Measurements from ENCODE around the gene ITPR2. TPM values are rescaled to one million over a fixed set of nuclear protein-coding genes. Genes with fewer than 3 reads are reported as not detected.

Gene ITPR2
- polyA plus RNA-seq, 10 donors = 3.3 to 5.7 (median 4.1) TPM

DNA sequence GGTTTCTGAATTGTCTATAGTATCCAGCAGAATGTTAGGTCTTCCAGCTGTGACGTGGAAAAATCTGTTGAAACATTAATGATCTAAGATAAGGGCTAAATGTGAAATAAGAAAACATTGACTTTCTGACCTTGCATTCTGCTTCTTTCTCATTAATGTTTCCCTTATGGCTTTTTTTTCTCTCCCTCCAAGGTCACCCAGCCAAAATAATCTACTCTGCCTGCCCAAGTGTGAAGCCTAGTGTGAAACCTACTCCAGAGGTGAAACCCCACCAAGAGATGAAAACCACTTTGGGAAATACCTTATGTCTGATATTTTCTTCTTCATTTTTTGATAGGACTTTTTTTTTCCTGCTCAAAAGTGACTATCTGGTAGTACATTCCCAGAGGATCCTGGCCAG is 529.6 kb downstream of the ITPR2 start:
- DNase-seq = no peak

DNA sequence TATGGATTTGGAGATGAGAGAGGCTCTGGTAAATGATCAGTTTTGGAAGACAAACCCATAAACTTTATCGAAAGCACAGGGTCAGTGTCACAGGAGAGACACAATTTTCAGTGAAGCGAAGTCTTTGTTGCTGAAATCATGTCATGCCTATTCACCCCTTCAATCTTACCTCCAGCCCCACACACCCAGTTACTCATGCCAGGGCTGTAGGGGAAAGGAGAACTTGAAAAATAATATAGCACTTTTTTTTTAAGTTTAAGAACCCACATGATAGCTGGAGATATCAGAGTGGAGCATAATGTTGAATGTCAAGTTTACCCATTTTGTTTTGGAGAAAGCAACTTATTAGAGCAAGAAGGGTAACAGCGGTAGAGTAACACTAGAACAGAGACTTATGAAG is 530.2 kb downstream of the ITPR2 start:
- DNase-seq = no peak

DNA sequence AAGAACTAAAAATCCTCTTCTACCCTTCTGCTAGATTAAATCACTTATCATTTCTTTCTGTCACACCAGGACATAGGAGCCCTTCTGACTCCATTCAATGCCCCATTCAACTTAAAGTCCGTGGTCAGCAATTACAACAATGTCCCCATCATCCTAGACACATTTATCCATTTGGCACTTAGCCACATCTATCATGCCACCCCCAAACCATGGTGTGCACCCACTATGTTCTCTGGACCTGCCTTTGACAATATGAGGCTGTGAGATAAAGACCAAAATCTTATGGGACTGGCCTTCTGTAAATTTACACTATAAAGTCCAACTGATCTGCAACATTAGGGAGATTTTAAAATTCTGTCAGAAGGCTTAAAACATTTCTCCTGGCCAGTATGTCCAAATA is 533.2 kb downstream of the ITPR2 start:
- DNase-seq = no peak

DNA sequence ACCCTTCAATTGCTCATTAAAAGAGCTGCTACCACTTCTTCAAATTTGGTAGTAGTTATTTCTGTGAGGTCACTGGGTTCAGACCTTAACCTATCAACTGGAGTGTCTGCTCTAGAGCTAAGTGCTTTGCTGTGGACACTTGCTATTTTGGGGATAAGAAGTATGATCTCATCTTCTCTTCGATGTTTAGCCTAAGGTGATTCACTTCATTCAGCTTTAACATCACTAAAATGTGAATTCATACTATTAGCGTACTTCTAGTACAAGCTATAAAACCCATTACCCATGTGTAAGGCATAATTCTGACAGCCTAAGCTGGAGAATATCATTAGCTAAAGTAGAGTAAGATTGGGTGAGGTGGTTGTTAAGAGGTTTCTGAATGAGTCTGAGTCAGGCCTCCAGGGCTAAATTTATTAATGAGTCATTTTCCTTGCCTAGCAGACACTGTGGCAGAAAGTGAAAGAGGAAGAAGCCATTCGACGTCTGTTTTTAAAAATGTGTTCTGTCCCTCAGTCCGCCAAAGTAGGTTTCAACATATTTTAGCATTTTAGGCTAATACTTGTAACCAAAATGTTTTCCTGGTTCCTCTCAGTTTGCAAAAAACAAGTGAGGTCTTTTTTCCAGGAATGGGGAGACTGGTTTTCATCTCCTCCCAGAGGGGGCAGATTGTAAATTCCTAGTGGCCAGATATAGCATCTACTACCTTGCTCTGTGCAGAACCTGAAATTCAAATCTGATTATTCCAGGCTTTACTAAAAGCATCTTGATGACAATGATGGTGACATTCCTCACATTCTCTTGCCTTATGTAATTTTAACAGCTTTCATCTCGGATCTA is 534.0 kb downstream of the ITPR2 start:
- DNase-seq = peak in 2 of 3 donors; percentile 37 to 60

DNA sequence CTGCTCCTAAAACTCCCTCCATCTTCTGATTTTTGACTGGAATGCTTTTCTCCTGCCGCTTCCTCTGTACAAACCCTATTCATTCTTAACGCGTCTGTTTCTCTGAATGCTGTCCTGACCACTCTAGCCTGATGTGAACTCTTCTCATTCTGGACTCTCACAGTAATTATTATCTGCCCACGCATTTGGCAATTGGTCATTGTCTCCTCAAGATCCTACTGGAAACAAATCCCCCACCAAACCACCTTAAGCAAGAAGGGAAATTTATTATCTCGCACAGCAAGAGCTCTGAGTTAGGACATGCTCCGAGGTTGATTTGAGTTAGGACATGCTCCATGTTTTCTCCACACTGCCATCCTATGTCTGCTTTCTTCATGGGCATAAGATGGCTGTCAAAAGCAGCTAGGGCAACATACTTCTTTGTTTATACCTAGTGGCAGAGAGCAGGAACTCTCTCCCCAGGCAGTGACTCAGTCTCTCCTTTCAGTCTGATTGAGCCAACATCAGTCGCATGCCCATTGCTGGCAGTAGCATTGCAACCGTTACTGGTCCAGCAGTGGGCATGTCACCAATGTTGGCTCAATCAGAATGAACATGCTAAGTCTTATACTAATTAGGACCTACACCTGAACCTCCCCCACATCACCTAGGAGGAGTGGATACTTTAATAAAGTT is 535.5 kb downstream of the ITPR2 start:
- DNase-seq = no peak

- DNase-seq = no peak
Measured at GRCh38 chr12:26295001-26295400, 538.0 kb downstream of the ITPR2 start.

DNA sequence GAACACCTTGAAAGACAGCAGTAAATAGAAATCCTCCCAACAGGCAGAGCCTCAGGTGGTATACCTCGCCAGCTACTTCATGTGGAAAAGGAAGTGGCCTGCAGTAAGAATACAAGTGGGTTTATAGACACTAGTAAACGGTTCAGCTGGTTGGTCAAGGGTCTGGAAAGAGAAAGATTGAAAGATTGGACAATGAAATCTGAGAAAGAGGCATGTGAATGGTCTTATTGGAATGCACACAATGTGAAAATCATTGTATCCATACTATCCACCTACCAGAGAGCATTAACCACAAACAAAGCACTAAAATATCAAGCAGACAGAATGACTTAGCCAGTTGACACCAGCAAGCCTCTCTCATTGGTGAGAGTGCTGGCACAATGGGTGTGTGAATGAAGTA is 539.4 kb downstream of the ITPR2 start:
- no peak for DNase-seq

DNA sequence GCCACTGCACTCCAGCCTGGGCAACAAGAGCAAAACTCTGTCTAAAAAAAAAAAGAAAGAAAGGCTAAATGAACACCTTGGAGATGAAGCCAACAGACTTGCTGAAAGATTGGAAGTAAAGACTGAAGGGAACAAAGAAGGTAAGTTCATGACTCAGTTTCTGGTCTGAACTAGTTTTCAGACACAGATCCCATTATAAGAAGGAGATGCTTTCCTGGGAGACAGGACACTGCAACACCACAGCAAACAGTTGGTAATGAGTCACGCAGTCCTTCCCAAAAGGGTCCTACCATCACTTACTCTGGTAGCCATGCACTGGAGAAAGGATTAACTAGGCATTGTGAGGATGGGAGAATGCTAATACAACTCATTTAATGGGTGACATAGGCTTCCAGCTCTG is 540.4 kb downstream of the ITPR2 start:
- DNase-seq = no peak

GRCh38 chr12:26290565-26290964 is 542.4 kb downstream of the ITPR2 start:
- DNase-seq = no peak

DNA sequence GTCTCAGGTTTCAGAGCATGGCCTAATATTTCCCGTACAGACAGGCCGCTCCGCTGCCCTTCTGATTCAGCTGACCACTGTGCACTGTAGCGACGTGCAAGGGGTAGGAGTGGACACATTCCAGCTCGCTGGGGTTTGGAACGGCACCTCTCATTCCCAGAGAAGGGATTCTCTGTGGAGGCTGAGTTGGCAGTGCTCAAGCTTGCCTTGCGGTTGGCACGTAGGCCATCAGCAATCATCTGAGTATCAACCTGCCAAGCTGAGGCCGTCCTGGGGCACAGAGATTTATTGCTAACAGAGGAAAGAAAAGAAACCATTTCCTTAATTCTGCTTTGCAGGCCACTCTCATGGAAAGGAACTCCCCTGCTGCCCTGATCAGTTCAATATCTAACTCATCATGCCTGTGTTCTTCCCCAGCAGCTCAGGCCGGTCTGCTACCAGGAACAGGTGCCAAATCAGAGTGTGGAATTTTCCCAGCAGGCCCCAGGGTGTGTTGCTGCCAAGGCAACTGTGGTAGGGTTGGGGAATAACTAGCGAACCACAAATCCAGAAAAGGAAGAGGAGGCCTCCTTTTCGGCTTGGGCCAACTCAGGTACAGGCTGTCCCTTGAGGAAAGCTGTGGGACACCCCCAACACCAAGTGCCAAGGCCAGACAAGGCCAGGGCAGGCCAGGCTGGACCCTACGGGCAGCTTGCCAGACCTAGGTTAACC is 545.2 kb downstream of the ITPR2 start:
- peak in 2 of 3 donors; percentile 44 to 59 for DNase-seq

Other genes starting within 250 kb of the ITPR2 start
- gene INTS13, start 104.8 kb upstream of the ITPR2 start, polyA plus RNA-seq (ENCODE audit: insufficient read length in 10 of 10) = 10 to 100 TPM; 25.0 to 38.3 (median 27.2) TPM
- gene FGFR1OP2, start 105.3 kb upstream of the ITPR2 start, polyA plus RNA-seq (ENCODE audit: insufficient read length in 10 of 10) = 10 to 100 TPM; 33.8 to 61.5 (median 42.4) TPM
- 10 to 100 TPM; 18.5 to 35.0 (median 29.2) TPM for gene TM7SF3, start 181.2 kb upstream of the ITPR2 start, polyA plus RNA-seq (ENCODE audit: insufficient read length in 10 of 10)
- gene MED21, start 189.4 kb upstream of the ITPR2 start, polyA plus RNA-seq (ENCODE audit: insufficient read length in 10 of 10) = 10 to 100 TPM; 37.4 to 50.7 (median 45.0) TPM
- gene C12orf71, start 249.4 kb upstream of the ITPR2 start, polyA plus RNA-seq (ENCODE audit: insufficient read length in 10 of 10) = under 1 TPM in 3 of 10 donors, not detected in 7; 0.29 to 0.30 (median 0.29) TPM

All from muscle of back (tissue), 11 donors.